ENCODE data around the gene PRKAG2. TPM values are rescaled to one million over a fixed set of nuclear protein-coding genes. Genes with fewer than 3 reads are reported as not detected.

Gene PRKAG2
- total RNA-seq, 4 donors from 2014 or later, result 25.1 to 57.8 (median 46.7) TPM

- WGBS, 2 donors (ENCODE audit: low coverage in 1 of 2), result 96% methylated on average over 11 to 12 of the region's 12 CpGs
- Histone ChIP-seq H3K4me1 (no peaks in the 10 kb centered on the region), H3K27me3 (no peaks in the 10 kb centered on the region), H3K9me3 (no peaks in the 10 kb centered on the region), H3K27ac (no peak overlapping the region), H3K4me3 (no peak overlapping the region), H3K36me3 (peaks cover 0 to 26% (median 13%) of the 10 kb centered on the region in 4 donors)
- in situ Hi-C loops (cut with MboI; ENCODE audit: low pct_ligation_motif_present in 1 of 4, low pct_unique_long_range_greater_than_20kb in 1 of 4, low sequenced_read_pairs in 3 of 4), result no loop called here
- no peak for DNase-seq
- intact Hi-C loops (cut with DNase I; ENCODE audit: low total_unique reads), result no loop called here
- TF ChIP-seq POLR2AphosphoS5 (IDR thresholded peaks at IDR 0.05), result no peak
These were observed 320.3 kb downstream of the PRKAG2 start for GRCh38 chr7:151556592-151556991.

GRCh38 chr7:151553356-151553755 lies 323.6 kb downstream of the PRKAG2 start:
- 84% methylated on average over 15 of the region's 15 CpGs; no CpG with 5 or more reads in 1 of the 2 donors for WGBS, 2 donors (ENCODE audit: low coverage in 1 of 2)
- no peak for TF ChIP-seq POLR2AphosphoS5 (IDR thresholded peaks at IDR 0.05)

GRCh38 chr7:151552352-151553028 lies 324.4 kb downstream of the PRKAG2 start:
- in situ Hi-C loops (cut with MboI; ENCODE audit: low pct_ligation_motif_present in 1 of 4, low pct_unique_long_range_greater_than_20kb in 1 of 4, low sequenced_read_pairs in 3 of 4), result no loop called here
- Histone ChIP-seq H3K9me3 (no peaks in the 10 kb centered on the region), H3K27me3 (no peaks in the 10 kb centered on the region), H3K27ac (peak overlapping the region in 1 of 4 donors; percentile 11), H3K4me3 (no peak overlapping the region), H3K36me3 (peaks cover 0 to 12% (median 0%) of the 10 kb centered on the region in 4 donors), H3K4me1 (peaks cover 0 to 3% (median 0%) of the 10 kb centered on the region in 4 donors)
- DNase-seq, result peak; percentile 41
- WGBS, 2 donors (ENCODE audit: low coverage in 1 of 2), result 28% methylated on average over 10 of the region's 10 CpGs; no CpG with 5 or more reads in 1 of the 2 donors
- no peak for TF ChIP-seq POLR2A (IDR thresholded peaks at IDR 0.05)
- peak; percentile 89 for TF ChIP-seq EP300 (IDR thresholded peaks at IDR 0.05; ENCODE audit: low read depth)
- peak; percentile 36 to 66 (median 40) for TF ChIP-seq POLR2AphosphoS5 (IDR thresholded peaks at IDR 0.05)
- intact Hi-C loops (cut with DNase I; ENCODE audit: low total_unique reads), result no loop called here

More at GRCh38 chr7:151553356-151553755, 323.6 kb downstream of the PRKAG2 start:
- H3K27me3 ChIP-seq, result no peaks in the 10 kb centered on the region
- peaks cover 0 to 12% (median 2%) of the 10 kb centered on the region in 4 donors for H3K36me3 ChIP-seq
- H3K4me1 ChIP-seq, result peaks cover 0 to 3% (median 0%) of the 10 kb centered on the region in 4 donors
- DNase-seq, result no peak
- H3K27ac ChIP-seq, result no peak overlapping the region
- intact Hi-C loops (cut with DNase I; ENCODE audit: low total_unique reads), result no loop called here
- no peaks in the 10 kb centered on the region for H3K9me3 ChIP-seq
- in situ Hi-C loops (cut with MboI; ENCODE audit: low pct_ligation_motif_present in 1 of 4, low pct_unique_long_range_greater_than_20kb in 1 of 4, low sequenced_read_pairs in 3 of 4), result no loop called here
- no peak overlapping the region for H3K4me3 ChIP-seq

- Histone ChIP-seq H3K9me3 (no peaks in the 10 kb centered on the region), H3K4me3 (no peak overlapping the region), H3K4me1 (peaks cover 0 to 3% (median 0%) of the 10 kb centered on the region in 4 donors), H3K27ac (no peak overlapping the region), H3K36me3 (peaks cover 0 to 7% (median 0%) of the 10 kb centered on the region in 4 donors), H3K27me3 (no peaks in the 10 kb centered on the region)
- TF ChIP-seq POLR2AphosphoS5 (IDR thresholded peaks at IDR 0.05) (no peak), POLR2A (IDR thresholded peaks at IDR 0.05) (no peak), CTCF (IDR thresholded peaks at IDR 0.05) (no peak), EP300 (IDR thresholded peaks at IDR 0.05; ENCODE audit: low read depth) (no peak)
- DNase-seq, result no peak
- 72 to 100% methylated on average over 1 to 7 of the region's 7 CpGs for WGBS, 2 donors (ENCODE audit: low coverage in 1 of 2)
- in situ Hi-C loops (cut with MboI; ENCODE audit: low pct_ligation_motif_present in 1 of 4, low pct_unique_long_range_greater_than_20kb in 1 of 4, low sequenced_read_pairs in 3 of 4) (no loop called here), intact Hi-C loops (cut with DNase I; ENCODE audit: low total_unique reads) (no loop called here)
These were observed 325.1 kb downstream of the PRKAG2 start for GRCh38 chr7:151551820-151552219.

- no peaks in the 10 kb centered on the region for H3K36me3 ChIP-seq
- intact Hi-C loops (cut with DNase I; ENCODE audit: low total_unique reads), result no loop called here
- H3K27ac ChIP-seq, result no peak overlapping the region
- H3K4me3 ChIP-seq, result no peak overlapping the region
- no peak for TF ChIP-seq POLR2AphosphoS5 (IDR thresholded peaks at IDR 0.05)
- TF ChIP-seq POLR2A (IDR thresholded peaks at IDR 0.05), result no peak
- TF ChIP-seq CTCF (IDR thresholded peaks at IDR 0.05), result no peak
- no peak for TF ChIP-seq EP300 (IDR thresholded peaks at IDR 0.05; ENCODE audit: low read depth)
- in situ Hi-C loops (cut with MboI; ENCODE audit: low pct_ligation_motif_present in 1 of 4, low pct_unique_long_range_greater_than_20kb in 1 of 4, low sequenced_read_pairs in 3 of 4), result no loop called here
- no peaks in the 10 kb centered on the region for H3K9me3 ChIP-seq
- H3K27me3 ChIP-seq, result peaks cover 9% of the 10 kb centered on the region
- 42 to 52% methylated on average over 2 to 3 of the region's 3 CpGs for WGBS, 2 donors (ENCODE audit: low coverage in 1 of 2)
- DNase-seq, result no peak
- peaks cover 0 to 3% (median 0%) of the 10 kb centered on the region in 4 donors for H3K4me1 ChIP-seq
These were observed 326.1 kb downstream of the PRKAG2 start for GRCh38 chr7:151550656-151551286.

Measured in transverse colon (tissue), 4 donors.